Panc1 (cell line): ENCODE data around the gene KRT83. TPM values are rescaled to one million over a fixed set of nuclear protein-coding genes. Genes with fewer than 3 reads are reported as not detected.

Experiments
- ATAC-seq: fragments of 200-7000 bp; cut with Tn5 transposase; 2 replicates; pipeline ENCODE4 v1.9.1; 2020; ENCODE audit warnings: mild to moderate bottlenecking, moderate library complexity
- BruUV-seq: library from RNA; stranded (reverse); fragments of 400-500 nt; replicated peaks from 2 replicates; lab custom pipeline; 2021; lab: Mats Ljungman, UMichigan
- CTCF ChIA-PET: fragments of 300-600 bp; sonication (Branson Sonifier 250); formaldehyde crosslinking; loops from one replicate; lab custom pipeline; 2022; ENCODE audit warnings: antibody characterized with exemption; lab: Charles Lee
- POLR2A ChIA-PET: fragments of 300-600 bp; sonication (Branson Sonifier 250); formaldehyde crosslinking; loops from one replicate; lab custom pipeline; 2022; ENCODE audit warnings: antibody characterized with exemption; lab: Charles Lee
- DNase-seq: peaks from one replicate; pipeline ENCODE4 v3.0.0-alpha.2; 2010; ENCODE audit warnings: low read depth, low spot score
- H3K27ac ChIP-seq: 2 replicates; pipeline ENCODE4 v1.5.1; 2011; ENCODE audit warnings: mild to moderate bottlenecking, low read length, inconsistent platforms
- H3K27me3 ChIP-seq: fragments of 200-500 bp; sonication (Bioruptor generic); 2 replicates; pipeline ENCODE4 v1.6.0; 2014; ENCODE audit warnings: low read length, inconsistent platforms; ENCODE audit not compliant: control insufficient read depth, insufficient read depth
- H3K36me3 ChIP-seq: fragments of 200-500 bp; sonication (Bioruptor generic); 2 replicates; pipeline ENCODE4 v1.5.1; 2014; ENCODE audit warnings: inconsistent platforms, mild to moderate bottlenecking, low read length, moderate library complexity; ENCODE audit not compliant: control insufficient read depth, insufficient read depth
- H3K4me1 ChIP-seq: 2 replicates; pipeline ENCODE4 v1.5.1; 2011; ENCODE audit warnings: inconsistent platforms, mild to moderate bottlenecking, low read length, moderate library complexity; ENCODE audit not compliant: control insufficient read depth, insufficient read depth
- H3K4me3 ChIP-seq, 2 experiments: 2 replicates each; pipeline ENCODE4 v1.5.1; 2011 to 2012; ENCODE audit warnings: low read depth in 2 of 2, low read length in 2 of 2, mild to moderate bottlenecking in 2 of 2, inconsistent platforms in 1 of 2, moderate library complexity in 1 of 2
- H3K9me3 ChIP-seq: fragments of 200-500 bp; sonication (Bioruptor generic); 2 replicates; pipeline ENCODE4 v1.5.1; 2014; ENCODE audit warnings: low read depth, mild to moderate bottlenecking, inconsistent platforms, low read length, moderate library complexity; ENCODE audit not compliant: control insufficient read depth, insufficient read depth
- POLR2AphosphoS5 ChIP-seq: IDR thresholded peaks from 2 replicates; pipeline ENCODE4 v1.6.1; 2012; ENCODE audit warnings: mild to moderate bottlenecking, low read depth, low read length, moderate library complexity
- SIN3A ChIP-seq: IDR thresholded peaks from 2 replicates; pipeline ENCODE4 v1.6.1; 2012; ENCODE audit warnings: low read depth, mild to moderate bottlenecking, low read length, moderate library complexity, borderline replicate concordance; ENCODE audit not compliant: insufficient read depth
- TCF7L2 ChIP-seq: IDR thresholded peaks from 2 replicates; pipeline ENCODE4 v1.6.1; 2011; ENCODE audit warnings: mild to moderate bottlenecking, low read depth, low read length, inconsistent platforms
- in situ Hi-C: cut with HindIII; loops from 2 replicates; pipeline ENCODE4 v1.10.0; 2016; ENCODE audit warnings: low sequenced_read_pairs, low pct_unique_long_range_greater_than_20kb
- intact Hi-C: fragments of 100-400 bp; cut with micrococcal nuclease; formaldehyde crosslinking; loops from one replicate; pipeline ENCODE4 v1.10.0; 2022; ENCODE audit not compliant: unreplicated experiment
- total RNA-seq: library from RNA; stranded (reverse); gene quantifications from one replicate; pipeline ENCODE4 v1.2.1, GENCODE V29; 2021; ENCODE audit not compliant: unreplicated experiment
- TF ChIP-seq, protein P1 (sequence below), 2 experiments: IDR thresholded peaks; 2 replicates each; pipeline ENCODE4 v1.6.1; 2011 to 2012; ENCODE audit warnings: low read depth in 2 of 2, control low read depth in 1 of 2, low read length in 1 of 2, mild to moderate bottlenecking in 1 of 2, moderate library complexity in 1 of 2; ENCODE audit not compliant: insufficient read depth in 1 of 2
- TF ChIP-seq, protein P2 (sequence below): fragments of 450-650 bp; IDR thresholded peaks from 2 replicates; pipeline ENCODE4 v1.5.1; 2017; ENCODE audit warnings: mild to moderate bottlenecking

KRT83 gene
- total RNA-seq, 1 experiment from 2014 or later: 0.28 TPM

DNA sequence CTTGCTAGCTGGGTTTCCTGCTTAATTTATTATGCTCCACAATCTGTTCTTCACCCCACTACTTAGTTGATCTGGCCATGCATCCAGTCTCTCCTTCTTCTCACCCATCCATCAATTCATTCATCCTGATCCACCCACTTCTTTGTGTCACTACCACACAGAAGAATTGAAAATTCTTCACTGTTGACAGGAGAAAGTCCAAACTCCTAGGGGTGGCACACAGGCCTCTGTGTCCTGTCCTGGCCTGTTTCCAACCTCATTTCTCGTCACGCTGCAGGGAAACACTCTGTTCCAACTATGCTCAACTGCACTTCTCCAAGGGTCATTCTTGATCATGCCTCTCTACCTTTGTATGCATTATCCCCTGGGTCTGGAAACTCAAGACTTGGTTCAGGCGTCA is 10.6 kb upstream of the KRT83 start:
- CTCF ChIA-PET: no interaction called here
- BruUV-seq: no TSS peak
- Histone ChIP-seq H3K27me3 (no peaks in the 10 kb centered on the region), H3K36me3 (no peaks in the 10 kb centered on the region), H3K4me3 (no peak overlapping the region), H3K4me1 (peaks cover 6% of the 10 kb centered on the region), H3K9me3 (no peaks in the 10 kb centered on the region), H3K27ac (no peak overlapping the region)
- TF ChIP-seq SIN3A: no peak
- TF ChIP-seq, protein P1, sequence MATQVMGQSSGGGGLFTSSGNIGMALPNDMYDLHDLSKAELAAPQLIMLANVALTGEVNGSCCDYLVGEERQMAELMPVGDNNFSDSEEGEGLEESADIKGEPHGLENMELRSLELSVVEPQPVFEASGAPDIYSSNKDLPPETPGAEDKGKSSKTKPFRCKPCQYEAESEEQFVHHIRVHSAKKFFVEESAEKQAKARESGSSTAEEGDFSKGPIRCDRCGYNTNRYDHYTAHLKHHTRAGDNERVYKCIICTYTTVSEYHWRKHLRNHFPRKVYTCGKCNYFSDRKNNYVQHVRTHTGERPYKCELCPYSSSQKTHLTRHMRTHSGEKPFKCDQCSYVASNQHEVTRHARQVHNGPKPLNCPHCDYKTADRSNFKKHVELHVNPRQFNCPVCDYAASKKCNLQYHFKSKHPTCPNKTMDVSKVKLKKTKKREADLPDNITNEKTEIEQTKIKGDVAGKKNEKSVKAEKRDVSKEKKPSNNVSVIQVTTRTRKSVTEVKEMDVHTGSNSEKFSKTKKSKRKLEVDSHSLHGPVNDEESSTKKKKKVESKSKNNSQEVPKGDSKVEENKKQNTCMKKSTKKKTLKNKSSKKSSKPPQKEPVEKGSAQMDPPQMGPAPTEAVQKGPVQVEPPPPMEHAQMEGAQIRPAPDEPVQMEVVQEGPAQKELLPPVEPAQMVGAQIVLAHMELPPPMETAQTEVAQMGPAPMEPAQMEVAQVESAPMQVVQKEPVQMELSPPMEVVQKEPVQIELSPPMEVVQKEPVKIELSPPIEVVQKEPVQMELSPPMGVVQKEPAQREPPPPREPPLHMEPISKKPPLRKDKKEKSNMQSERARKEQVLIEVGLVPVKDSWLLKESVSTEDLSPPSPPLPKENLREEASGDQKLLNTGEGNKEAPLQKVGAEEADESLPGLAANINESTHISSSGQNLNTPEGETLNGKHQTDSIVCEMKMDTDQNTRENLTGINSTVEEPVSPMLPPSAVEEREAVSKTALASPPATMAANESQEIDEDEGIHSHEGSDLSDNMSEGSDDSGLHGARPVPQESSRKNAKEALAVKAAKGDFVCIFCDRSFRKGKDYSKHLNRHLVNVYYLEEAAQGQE (IDR thresholded peaks at IDR 0.05; ENCODE audit: insufficient read depth in 1 of 2, low read depth in 2 of 2, low read length in 1 of 2): no peak
- TF ChIP-seq, protein P2, sequence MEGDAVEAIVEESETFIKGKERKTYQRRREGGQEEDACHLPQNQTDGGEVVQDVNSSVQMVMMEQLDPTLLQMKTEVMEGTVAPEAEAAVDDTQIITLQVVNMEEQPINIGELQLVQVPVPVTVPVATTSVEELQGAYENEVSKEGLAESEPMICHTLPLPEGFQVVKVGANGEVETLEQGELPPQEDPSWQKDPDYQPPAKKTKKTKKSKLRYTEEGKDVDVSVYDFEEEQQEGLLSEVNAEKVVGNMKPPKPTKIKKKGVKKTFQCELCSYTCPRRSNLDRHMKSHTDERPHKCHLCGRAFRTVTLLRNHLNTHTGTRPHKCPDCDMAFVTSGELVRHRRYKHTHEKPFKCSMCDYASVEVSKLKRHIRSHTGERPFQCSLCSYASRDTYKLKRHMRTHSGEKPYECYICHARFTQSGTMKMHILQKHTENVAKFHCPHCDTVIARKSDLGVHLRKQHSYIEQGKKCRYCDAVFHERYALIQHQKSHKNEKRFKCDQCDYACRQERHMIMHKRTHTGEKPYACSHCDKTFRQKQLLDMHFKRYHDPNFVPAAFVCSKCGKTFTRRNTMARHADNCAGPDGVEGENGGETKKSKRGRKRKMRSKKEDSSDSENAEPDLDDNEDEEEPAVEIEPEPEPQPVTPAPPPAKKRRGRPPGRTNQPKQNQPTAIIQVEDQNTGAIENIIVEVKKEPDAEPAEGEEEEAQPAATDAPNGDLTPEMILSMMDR: no peak
- no peak for TF ChIP-seq TCF7L2
- no peak for TF ChIP-seq POLR2AphosphoS5
- in situ Hi-C loops: no loop called here
- DNase-seq (no peak), ATAC-seq (no peak)
- intact Hi-C loops: no loop called here
- POLR2A ChIA-PET: no interaction called here

DNA sequence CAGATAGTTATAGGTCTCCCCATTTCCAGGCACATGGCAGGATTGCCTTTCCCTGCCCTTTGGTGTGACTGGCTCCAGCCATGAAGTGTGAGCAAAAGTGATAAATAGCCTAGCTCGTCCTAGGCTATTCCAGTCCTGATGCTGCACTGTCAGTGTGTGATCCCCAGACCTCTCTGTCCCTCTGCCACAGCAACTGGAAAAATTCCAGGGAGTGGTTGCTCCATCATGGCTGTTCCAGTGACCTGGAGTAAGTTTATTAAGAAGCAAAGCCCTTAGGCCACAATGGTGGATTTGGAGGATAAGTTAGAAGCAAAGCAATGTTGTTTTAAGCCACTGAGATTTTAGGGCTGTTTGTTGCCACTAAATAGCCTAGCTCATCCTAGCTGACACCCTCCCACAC is 9.8 kb upstream of the KRT83 start:
- intact Hi-C loops: no loop called here
- CTCF ChIA-PET: no interaction called here

More for the DNA sequence above, 9.8 kb upstream of the KRT83 start:
- Histone ChIP-seq H3K27ac (no peak overlapping the region), H3K4me1 (peaks cover 7% of the 10 kb centered on the region), H3K4me3 (no peak overlapping the region), H3K36me3 (no peaks in the 10 kb centered on the region), H3K9me3 (no peaks in the 10 kb centered on the region), H3K27me3 (no peaks in the 10 kb centered on the region)
- TF ChIP-seq, protein P1 (IDR thresholded peaks at IDR 0.05; ENCODE audit: insufficient read depth in 1 of 2, low read depth in 2 of 2, low read length in 1 of 2): no peak
- no peak for TF ChIP-seq POLR2AphosphoS5
- TF ChIP-seq, protein P2: no peak
- TF ChIP-seq TCF7L2: no peak
- TF ChIP-seq SIN3A: no peak
- no peak for DNase-seq
- BruUV-seq: no TSS peak
- in situ Hi-C loops: no loop called here
- no peak for ATAC-seq
- POLR2A ChIA-PET: no interaction called here
